CMK (cell line): ENCODE measurements around the gene MGAT4C.
"Not testable (repeated sequence)": the region's sequence is repeated elsewhere in the genome, so short reads cannot be mapped to it uniquely, and the experiment has no call there.

Experiments
- DNase-seq: peaks from one replicate; pipeline ENCODE4 v3.0.0-alpha.2; 2010; ENCODE audit warnings: low read depth

The MGAT4C gene

DNA sequence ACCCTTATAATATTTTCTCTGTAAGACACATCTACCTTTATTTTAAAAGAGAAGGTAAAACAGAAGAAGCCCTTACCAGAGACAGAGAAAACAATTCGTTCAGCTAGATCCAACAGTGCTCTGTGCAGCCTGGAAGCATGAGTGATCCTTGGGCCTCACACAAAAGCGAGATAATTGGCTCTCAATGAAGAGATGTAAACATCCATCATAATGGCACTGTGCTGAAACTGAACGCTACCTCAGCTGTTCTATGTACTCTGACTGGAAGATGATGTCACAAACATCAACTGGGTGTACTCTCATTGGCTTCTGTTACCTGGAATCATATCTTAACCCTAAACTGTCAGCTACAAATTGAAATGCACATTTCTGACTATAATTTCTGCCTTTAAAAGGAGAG, at the start of gene MGAT4C:
Gene MGAT4C, minus strand, starts transcription at position 229 of the 400 bp plus-strand sequence.
- DNase-seq: no peak

DNA sequence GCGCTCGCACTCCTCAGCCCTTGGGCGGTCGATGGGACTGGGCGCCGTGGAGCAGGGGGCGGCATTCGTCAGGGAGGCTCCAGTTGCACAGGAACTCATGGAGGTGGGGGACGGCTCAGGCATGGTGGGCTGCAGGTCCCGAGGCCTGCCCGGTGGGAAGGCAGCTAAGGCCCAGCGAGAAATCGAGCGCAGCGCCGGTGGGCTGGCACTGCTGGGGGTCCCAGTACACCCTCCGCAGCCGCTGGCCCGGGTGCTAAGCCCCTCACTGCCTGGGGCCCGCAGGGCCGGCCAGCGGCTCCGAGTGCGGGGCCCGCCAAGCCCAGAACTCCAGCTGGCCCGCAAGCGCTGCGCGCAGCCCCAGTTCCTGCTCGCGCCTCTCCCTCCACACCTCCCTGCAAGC, 40.2 kb upstream of the MGAT4C start:
- not testable (repeated sequence) for DNase-seq

DNA sequence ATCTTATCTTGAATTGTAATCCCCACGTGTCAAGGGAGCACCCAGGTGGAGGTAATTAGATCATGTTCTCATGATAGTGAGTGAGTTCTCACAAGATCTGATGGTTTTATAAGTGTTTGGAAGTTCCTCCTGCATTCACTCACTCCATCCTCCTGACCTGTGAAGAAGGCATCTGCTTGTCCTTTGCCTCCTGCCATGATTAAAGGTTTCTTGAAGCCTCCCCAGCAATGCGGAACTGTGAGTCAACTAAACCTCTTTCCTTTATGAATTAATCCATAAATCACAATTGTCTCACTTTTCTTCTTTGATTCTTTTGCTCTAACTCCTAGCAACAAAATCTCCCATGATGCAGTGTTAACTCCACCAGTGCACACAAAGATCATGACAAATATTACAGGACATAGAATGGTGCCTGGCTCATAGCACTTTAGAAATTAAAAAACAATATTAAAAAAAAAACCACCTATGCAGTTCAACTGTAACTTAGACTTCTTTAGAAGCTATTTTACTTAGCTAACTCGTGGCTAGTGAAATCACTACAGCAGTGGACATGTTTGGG, 37.6 kb upstream of the MGAT4C start:
- no peak for DNase-seq

DNA sequence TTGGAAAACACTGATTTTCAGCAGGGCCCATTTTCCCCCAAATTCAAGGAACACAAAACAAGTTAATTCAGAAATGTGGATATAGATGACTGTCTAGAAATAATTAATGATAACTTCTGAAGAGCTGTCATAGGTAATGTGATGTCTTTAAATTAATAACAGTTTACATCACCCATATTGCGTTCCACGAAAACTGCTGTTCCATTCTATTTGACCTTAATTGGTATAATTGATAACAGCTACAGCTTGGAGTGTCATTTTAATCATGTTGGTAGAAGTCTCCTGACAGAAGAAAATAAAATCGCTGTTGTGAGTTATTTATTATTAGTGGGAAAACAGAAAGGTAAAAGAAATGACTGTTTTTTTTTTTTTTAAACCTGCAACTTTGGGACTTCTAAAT, 36.3 kb upstream of the MGAT4C start:
- no peak for DNase-seq

DNA sequence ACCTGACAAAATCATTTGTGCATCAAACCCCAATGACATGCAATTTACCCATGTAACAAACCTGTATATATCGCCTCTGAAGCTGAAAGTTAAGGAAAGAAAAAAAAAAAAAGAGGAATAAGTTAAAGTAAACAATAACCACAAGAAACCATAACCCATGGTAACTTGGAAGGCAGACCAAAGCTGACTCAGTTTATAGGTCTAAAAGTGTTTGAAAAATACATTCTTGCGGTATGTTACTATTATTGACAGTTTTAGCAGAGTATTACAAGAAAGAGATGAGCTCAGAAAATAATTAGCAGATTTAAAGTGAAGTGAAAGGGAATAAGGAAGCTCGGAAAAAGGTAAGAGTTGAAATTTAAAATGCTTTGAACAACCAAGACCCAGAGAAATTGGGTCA, 34.4 kb upstream of the MGAT4C start:
- DNase-seq: no peak

DNA sequence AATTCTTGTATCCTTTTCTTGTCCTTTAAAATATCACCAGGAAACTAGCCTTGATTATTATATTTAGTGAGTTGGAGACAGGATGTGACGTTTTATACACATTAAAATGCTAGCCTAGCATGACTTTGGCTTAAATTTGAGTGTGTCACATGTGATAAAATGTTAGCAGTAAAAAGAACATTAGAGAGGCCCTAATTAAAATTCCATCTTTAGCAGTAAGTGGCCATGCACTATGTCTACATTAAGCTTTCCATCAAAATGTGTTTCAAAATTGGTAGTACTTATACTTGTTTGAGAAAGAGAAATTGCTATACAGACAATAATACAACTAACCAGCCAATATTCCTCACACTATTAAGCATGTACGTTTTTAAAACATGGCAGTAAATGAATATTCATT, 29.9 kb upstream of the MGAT4C start:
- no peak for DNase-seq

DNA sequence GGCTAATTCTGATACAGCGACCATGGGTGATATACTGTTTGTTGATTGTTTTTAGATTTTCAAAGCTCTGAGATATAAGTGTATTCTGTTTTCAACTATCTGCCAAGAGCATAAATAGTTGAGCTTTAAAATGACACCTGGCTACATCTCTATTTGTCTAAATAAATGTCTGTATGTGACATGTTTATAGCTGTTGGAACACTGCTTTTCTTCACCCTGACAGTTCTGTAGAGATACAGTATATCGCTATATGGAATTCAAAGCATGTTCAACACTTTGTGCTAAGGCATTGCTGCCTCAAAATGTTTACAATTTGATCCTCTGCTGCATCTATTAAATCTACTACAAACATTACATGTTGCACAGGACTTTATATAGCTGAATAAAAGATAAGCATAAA, 27.4 kb upstream of the MGAT4C start:
- no peak for DNase-seq

DNA sequence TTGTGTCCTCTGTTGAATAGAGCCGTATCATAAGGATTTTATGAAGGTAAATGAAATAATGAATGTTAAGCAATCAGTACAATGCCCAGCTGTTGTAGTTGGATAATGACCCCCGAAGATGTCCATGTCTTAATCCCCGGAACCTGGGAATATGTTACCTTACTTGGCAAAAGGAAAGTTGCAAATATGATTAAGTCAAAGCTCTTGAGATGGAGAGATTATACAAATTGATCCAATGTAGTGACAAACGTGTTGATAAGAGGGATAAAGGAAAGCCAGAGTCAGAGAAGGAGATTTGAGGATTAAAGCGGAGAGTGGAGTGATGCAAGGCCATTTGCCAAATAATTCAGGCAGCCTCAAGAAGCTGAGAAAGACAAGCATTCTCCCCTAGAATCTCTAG, 19.2 kb upstream of the MGAT4C start:
- DNase-seq: no peak

DNA sequence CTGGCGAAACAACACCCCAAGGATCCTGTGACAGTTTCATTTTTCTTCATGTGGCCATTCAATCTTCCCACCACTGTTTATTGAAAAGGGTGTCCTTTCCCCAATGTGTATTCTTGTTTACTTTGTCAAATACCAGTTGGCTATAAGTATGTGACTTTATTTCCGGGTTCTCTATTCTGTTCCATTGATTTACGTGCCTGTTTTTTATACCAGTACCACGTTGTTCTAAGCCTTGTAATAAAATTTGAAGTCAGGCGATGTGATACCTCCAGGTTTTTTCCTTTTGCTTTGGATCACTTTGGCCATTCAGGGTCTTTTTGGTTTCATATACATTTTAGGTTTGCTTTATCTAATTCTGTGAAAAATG, 9.1 kb upstream of the MGAT4C start:
- no peak for DNase-seq

DNA sequence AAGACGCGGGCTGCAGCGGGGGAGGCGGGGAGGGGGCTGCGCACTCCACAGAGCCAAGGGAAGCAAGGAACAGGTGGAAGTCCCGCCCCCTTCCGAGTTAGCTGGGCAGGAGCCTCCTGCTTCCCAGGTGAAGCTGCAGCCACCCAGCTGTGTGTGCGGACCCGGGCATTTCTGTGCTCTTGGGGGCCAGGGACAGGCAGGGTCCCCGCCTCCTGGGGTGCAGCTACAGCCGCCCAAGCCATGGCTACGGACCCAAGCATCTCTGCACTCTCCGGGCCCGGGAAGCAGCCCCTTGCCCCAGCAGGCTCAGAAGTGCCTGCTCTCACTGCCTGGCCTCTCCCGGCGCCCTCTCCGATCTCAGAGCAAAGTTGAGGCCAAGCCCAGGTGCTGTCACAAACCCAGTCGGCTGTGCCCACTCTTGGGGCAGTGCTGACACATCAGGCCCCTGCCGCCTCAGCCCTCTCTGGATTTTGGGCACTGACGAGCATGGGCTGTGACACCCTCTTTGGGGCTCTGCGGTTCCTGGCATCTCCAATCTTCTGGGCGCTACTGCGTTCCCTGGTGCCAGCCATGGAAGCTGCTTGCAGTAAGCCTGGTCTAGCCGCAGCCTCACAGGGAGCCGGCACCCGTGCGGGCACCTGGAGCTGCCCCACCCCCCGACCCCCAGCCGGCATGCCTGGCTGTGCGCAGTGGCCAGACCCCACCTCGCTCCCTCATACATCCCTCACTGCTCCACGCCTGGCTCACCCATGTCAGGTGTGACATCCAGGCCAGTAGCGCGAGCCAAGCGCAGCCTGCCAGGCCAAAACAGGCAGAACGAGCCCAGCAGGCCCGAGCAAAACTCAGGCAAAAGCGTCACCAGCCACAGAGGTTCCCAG, 8.5 kb upstream of the MGAT4C start:
- no peak for DNase-seq

DNA sequence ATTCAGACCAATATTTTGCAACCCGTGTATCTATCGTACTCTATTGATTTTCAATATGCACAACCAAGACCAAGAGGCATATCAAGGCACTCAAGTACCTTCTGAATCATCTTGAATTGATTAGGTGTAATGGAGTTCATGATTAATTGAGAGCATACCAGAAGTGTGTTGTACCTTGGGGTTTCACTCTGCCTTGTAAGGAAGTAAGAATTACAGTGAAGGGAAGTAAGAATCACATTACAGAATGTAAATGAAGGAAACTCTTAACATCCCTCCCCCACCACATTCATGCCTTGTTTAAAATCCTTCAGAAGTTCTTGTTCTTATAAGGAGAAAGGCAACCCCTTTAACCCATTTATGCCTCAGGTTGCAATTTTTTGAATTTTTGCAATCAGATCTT, 5.4 kb upstream of the MGAT4C start:
- no peak for DNase-seq

DNA sequence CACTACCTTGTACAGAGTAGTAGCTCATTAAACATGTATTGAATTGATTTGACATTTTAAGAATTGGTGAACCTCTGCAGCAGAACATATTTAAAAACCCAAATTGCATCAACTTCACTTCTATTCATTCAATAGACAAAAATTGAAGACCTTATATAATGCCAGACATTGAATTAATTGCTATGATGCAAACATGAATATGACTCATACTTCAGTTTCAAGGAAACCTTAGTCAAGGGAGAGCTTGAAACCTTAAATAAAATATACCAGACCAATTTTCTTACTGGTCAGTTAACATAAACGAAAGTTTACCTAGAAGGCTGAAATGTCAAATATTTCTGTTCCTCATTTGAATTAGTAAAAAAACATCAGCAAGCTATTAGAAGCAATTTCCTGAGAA, 5.0 kb upstream of the MGAT4C start:
- no peak for DNase-seq

DNA sequence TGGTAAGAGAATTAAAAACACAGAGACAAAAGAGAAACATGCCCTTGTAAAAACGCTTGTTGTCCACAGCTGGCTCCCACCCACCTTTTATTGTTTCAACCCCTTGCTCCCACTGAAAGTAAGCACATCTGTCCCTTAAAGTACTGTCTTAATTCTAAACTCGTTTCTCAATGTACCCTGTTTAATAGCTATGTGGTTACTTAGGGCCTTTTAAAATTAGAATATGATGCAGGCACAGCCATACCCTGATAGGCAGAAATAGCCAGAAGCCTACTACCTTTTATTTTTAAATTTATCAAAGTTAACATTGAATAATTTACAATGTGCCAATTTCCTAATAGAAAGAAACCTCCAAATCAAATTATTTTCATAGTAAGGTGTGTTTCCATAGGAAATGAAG, 4.0 kb upstream of the MGAT4C start:
- DNase-seq: no peak

DNA sequence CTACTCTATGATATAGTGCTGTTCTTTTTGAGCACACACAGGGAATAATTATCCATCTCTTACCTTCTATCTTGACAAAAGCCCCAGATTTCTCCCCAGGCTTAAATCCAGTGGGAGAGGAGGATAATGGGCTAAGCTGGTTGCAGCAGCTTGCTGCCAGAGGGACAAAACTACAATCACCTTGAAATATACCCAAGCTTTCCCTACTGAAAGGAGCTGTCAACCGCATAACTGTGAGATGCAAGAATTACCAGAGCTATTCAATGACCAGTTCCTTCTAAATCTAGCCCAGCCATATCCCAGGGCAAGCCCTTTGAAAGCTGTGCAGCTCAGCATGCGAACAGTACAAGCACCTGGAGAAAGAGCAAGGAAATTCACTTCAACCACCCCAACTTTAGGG, 943 bp upstream of the MGAT4C start:
- DNase-seq: no peak

DNA sequence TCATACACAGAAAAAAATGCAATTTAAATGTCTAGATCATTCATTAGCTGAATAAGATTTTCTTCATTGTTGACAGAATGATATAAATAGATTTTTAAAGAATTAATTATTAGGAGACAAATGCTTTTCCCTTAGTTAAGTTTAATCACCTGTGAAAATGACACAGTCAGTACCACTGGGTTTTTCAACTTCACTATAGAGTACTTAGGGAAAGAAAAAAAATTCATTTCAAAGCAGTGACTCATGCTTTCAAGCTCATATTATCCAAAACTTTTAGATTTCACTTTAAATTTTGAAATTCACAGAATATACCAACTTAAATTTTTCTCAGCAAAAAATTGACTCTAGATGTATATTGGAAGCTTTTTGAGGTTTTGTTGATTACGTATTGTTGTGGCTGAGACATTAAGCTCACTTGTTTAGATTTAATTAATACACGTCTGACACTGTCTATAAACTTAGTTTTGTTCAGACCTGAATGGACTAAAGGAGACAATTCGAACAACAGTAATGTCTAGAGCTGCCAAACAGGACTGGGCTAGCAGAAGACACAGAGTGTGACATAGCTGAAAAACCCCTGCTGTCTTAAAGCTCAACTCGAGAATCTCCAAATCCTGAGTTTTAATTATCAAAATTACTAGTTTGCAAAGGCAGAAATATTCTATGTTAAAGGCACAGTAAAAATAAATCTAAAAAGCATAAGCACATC, 1.6 kb downstream of the MGAT4C start:
- DNase-seq: no peak

DNA sequence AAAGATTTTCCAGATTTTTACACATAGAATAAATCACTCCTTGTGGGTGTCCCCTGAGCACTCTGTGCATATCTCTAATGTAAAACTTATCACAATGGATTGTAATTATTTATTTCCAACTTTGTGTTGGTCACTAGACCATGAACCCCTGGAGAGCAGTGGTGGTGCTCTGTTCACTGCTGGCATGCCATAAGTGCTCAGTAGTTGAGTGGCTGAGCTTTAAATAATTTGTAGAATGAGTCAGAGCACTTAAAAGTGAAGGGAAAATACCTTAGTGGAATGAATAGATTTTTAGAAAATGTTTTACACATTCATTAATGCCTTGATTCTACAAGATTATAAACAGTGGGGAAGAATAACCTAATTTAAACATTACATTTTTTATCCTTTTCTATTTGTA, 6.3 kb downstream of the MGAT4C start:
- DNase-seq: no peak

DNA sequence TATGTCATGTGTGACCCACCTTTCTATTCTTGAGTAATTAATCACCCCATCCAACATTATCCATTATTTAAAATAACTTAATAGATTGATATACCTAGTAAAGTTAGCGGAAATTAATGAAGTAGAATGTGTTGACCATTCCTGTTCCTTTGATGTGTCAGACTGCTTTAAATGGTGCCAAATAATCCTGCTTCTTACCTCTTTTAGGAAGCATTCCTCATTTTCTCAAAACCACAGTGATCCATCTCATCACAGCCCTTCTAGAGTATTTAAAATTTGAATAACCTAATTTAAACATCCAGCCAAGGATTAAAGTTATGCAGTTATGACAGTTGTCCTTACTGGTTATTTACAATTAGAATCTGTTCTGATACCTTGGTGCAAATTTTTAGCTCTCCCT, 6.9 kb downstream of the MGAT4C start:
- no peak for DNase-seq

DNA sequence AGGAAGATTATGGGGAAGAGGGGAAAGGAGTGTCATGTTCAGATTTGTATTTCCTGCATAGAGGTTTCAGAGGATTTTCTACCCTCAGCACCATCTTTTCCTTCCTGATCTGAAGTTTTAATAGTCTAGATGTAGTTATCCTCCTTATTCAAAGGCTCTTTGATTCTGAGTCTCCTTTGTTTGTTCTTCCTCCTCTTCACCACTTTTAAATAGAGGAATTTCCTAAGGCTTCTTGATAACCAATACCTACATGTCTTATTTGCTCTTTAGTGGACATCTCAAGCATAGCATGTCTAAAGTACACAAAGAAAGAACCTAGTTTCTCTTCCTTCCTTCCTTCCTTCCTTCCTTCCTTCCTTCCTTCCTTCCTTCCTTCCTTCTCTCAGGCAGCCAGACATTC, 8.3 kb downstream of the MGAT4C start:
- no peak for DNase-seq

DNA sequence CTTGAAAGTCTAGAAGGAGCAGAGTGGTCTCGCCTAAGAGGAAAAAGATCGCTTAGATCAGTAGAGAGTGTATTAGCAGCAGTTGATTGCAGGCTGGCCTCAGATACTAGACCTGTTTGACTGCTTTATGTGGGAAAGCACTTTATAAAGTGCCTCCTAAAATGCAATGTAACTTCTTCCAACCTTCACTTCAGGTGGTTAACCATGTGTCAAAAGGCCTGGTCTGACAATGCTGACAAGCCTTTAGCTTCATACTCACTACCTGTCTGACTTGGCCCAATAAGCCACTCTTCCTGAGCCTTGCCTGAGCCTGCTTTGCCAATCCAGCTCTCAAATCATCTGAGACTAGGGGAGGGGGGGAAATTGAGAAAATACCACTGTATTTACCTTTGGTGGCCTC, 14.6 kb downstream of the MGAT4C start:
- no peak for DNase-seq

DNA sequence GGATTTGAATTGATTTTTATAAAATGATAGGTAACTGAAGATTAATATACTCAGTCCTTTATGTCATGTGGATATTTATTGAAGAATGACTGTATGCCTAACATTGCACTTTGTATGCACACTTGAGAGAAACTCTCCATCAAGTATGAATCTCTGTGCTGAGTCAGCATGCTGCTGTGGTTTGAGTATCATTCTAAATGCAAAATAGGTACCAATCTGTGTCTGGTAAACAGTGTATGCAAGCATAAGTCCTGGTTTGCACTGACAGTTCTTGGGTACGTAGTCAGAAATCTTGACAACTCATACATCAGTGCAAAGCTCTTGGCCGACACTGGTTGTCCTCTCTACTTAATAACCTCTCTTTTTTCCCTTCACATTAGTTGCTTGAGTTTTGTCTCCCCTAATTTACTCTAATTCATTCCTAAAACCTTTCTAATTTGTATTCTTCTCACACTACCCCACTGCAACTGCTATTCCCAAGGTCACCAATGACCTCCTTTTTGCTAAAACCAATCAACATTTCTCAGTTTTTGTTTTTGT, 21.8 kb downstream of the MGAT4C start:
- DNase-seq: no peak

DNA sequence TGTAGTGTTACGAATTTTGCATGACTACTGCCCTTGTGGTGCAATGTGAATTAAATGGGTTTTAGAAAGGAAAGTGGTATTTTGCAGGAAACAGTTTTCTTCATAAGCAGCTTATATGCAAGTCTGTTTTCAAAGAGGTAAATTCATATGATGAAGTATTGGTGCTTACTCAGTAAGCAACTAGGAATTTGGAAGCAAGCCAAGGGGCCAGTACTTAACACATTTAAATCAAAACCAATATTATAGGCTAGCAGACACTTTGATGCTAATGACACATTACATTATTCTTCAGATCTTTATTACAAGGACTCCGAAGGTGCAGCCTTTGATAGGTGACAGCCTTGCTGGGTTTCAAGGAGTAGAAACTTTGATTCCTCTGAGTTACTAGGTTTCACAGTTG, 23.1 kb downstream of the MGAT4C start:
- no peak for DNase-seq

DNA sequence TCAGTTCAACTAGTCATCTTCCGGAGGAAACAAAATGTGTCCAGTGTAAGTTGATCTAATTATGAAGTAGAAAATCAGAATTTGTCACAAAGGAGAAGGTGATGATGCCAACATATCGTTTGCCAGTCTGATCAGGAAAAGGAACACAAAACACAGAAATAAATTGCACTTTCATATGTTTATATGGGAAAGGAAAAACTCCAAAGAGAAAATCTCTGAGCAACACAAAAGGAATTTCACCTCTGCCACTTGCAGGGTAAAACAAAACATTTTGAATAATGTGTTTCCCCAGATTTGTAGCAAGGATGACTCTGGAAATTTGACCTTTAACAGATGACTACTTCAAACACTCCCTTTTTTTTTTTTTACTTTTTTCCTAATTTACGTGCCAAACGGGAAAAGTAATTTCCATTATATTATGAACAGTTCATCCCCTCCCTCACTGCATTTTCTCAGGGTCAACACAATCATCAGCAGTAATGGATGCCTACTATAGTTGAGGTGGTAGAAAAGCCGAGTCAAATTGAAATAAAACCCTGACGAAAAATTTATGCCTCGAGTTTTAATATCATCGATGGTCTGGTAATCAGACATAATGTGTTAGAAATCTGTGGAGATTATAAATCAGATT, 25.6 kb downstream of the MGAT4C start:
- DNase-seq: no peak

DNA sequence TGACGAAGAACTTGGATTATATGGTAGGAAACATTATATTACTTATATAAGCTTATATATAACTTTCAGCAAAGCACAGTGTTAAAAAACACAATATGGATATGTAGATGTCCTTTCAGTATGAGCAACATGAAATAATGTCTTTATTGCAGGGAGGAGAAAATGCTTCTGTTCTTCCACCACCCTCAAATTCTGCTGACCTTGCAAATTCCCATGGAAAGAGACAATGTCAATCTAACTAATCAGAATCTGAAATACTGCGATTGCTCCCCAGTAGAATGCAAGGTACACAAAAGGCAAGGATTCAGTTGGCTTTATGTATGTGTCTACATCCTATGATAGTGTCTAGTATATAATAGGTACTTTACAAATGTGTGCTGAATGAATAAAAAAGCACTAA, 26.4 kb downstream of the MGAT4C start:
- DNase-seq: no peak
